ACC112 (cell line): ENCODE results near the gene UCP1.

Experiments
- H2AFZ ChIP-seq: fragments of 200-600 bp; sonication (generic); one replicate; pipeline ENCODE4 v1.6.0; 2017; ENCODE audit warnings: antibody characterized with exemption, low read length; ENCODE audit not compliant: unreplicated experiment
- H3K27ac ChIP-seq: fragments of 200-600 bp; sonication (generic); 2 replicates; pipeline ENCODE4 v1.5.1; 2014; ENCODE audit warnings: low read depth, mild to moderate bottlenecking, antibody characterized with exemption, low read length, moderate library complexity
- H3K27me3 ChIP-seq: fragments of 200-600 bp; sonication (generic); 2 replicates; pipeline ENCODE4 v1.6.1; 2014; ENCODE audit warnings: mild to moderate bottlenecking, antibody characterized with exemption, low read length, moderate library complexity, mixed read lengths; ENCODE audit not compliant: insufficient read depth
- H3K36me3 ChIP-seq: fragments of 200-600 bp; sonication (generic); 2 replicates; pipeline ENCODE4 v1.6.1; 2016; ENCODE audit warnings: mild to moderate bottlenecking, antibody characterized with exemption, low read length, moderate library complexity, mixed read lengths; ENCODE audit not compliant: insufficient read depth
- H3K4me1 ChIP-seq: fragments of 200-600 bp; sonication (generic); one replicate; pipeline ENCODE4 v1.6.1; 2016; ENCODE audit warnings: low read length, mixed read lengths; ENCODE audit not compliant: insufficient read depth, unreplicated experiment, control insufficient read depth
- H3K4me3 ChIP-seq: fragments of 200-600 bp; sonication (generic); 2 replicates; pipeline ENCODE4 v1.5.1; 2014; ENCODE audit warnings: mild to moderate bottlenecking, low read depth, low read length
- H3K79me2 ChIP-seq: fragments of 200-600 bp; sonication (generic); one replicate; pipeline ENCODE4 v1.6.0; 2016; ENCODE audit warnings: low read length; ENCODE audit not compliant: control insufficient read depth, unreplicated experiment, insufficient read depth

The UCP1 gene

DNA sequence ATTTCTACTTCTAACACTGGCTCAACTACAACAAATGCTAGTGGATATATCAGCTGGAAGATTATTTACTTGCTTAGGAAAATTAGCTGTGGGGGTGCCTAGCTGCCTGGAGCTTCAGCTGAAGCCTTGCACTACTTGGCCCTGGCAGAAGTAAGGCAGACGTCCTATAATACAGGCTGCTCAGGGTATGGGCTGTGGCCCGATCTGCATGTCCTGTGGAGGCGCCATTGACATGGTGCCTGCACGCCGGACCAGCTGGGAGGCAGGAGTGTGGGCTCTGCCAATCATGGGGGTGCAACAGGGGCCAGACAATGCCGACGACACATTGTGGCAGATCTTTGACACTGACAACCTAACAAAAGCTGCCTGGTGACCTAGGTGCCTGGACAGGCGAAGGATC, 31.6 kb upstream of the UCP1 start:
- Histone ChIP-seq H3K27me3 (peaks cover 55% of the 10 kb centered on the region), H3K4me3 (no peak overlapping the region), H3K4me1 (no peaks in the 10 kb centered on the region), H2AFZ (no peak overlapping the region), H3K27ac (no peak overlapping the region), H3K79me2 (no peaks in the 10 kb centered on the region), H3K36me3 (no peaks in the 10 kb centered on the region)

- peaks cover 66% of the 10 kb centered on the region for H3K27me3 ChIP-seq
- H3K36me3 ChIP-seq = no peaks in the 10 kb centered on the region
- no peak overlapping the region for H3K27ac ChIP-seq
- H3K4me1 ChIP-seq = no peaks in the 10 kb centered on the region
- no peak overlapping the region for H2AFZ ChIP-seq
- no peaks in the 10 kb centered on the region for H3K79me2 ChIP-seq
- no peak overlapping the region for H3K4me3 ChIP-seq
Observed at GRCh38 chr4:140595065-140595464, 26.3 kb upstream of the UCP1 start.

- no peak overlapping the region for H2AFZ ChIP-seq
- H3K27ac ChIP-seq = no peak overlapping the region
- no peaks in the 10 kb centered on the region for H3K79me2 ChIP-seq
- no peaks in the 10 kb centered on the region for H3K36me3 ChIP-seq
- H3K4me1 ChIP-seq = peaks cover 2% of the 10 kb centered on the region
- peaks cover 47% of the 10 kb centered on the region for H3K27me3 ChIP-seq
- no peak overlapping the region for H3K4me3 ChIP-seq
Observed at GRCh38 chr4:140584439-140584838, 15.7 kb upstream of the UCP1 start.

- Histone ChIP-seq H3K4me3 (no peak overlapping the region), H2AFZ (no peak overlapping the region), H3K4me1 (peaks cover 4% of the 10 kb centered on the region), H3K79me2 (no peaks in the 10 kb centered on the region), H3K36me3 (no peaks in the 10 kb centered on the region), H3K27ac (no peak overlapping the region), H3K27me3 (peaks cover 59% of the 10 kb centered on the region)
Observed at GRCh38 chr4:140581078-140581477, 12.3 kb upstream of the UCP1 start.

- Histone ChIP-seq H3K4me3 (no peak overlapping the region), H3K36me3 (no peaks in the 10 kb centered on the region), H3K27ac (no peak overlapping the region), H2AFZ (no peak overlapping the region), H3K27me3 (peaks cover 74% of the 10 kb centered on the region), H3K4me1 (peaks cover 4% of the 10 kb centered on the region), H3K79me2 (no peaks in the 10 kb centered on the region)
Observed at GRCh38 chr4:140579278-140579677, 10.5 kb upstream of the UCP1 start.

DNA sequence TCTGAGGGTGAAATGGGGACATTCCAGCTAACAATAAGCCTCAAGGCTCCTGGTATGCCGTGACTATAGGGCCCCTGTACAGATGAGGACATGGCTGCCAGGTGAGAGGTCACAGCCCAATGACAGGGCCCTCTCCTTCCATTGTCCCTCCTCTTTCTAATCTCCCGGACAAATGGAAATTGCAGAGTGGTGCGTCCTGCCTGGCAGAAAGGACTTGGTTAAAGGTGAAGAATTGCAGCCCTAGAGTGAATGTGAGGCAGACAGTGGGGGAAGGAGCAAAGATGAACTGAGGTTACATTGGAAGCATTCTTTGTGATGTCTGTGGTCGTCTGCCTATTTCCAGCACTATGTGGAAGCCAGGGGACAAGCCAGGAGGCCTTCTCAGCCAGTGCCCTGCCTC, 6.7 kb upstream of the UCP1 start:
- Histone ChIP-seq H2AFZ (no peak overlapping the region), H3K27ac (no peak overlapping the region), H3K79me2 (no peaks in the 10 kb centered on the region), H3K27me3 (peaks cover 85% of the 10 kb centered on the region), H3K36me3 (no peaks in the 10 kb centered on the region), H3K4me3 (no peak overlapping the region), H3K4me1 (peaks cover 4% of the 10 kb centered on the region)

- Histone ChIP-seq H3K27ac (no peak overlapping the region), H3K4me3 (no peak overlapping the region), H3K79me2 (no peaks in the 10 kb centered on the region), H2AFZ (no peak overlapping the region), H3K36me3 (no peaks in the 10 kb centered on the region), H3K27me3 (peaks cover 86% of the 10 kb centered on the region), H3K4me1 (no peaks in the 10 kb centered on the region)
Observed at GRCh38 chr4:140571620-140572019, 2.9 kb upstream of the UCP1 start.

DNA sequence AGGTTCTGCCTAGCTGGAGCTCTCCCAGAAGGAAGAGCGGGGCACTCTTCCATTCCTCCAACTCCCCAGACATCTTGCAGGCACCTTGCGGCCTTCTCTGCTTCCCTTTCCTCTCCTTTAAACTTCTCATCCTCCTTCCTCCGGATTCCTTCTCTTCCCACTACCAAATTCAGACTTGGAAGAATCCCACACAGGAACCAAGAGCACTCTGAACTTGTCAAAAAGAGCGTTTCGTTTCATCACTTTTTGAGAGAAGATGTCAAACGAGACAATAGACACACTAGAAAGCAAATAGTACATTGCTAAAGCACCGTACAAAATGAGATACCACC, 512 bp upstream of the UCP1 start:
- no peaks in the 10 kb centered on the region for H3K36me3 ChIP-seq
- H3K27me3 ChIP-seq = peaks cover 88% of the 10 kb centered on the region
- H3K79me2 ChIP-seq = no peaks in the 10 kb centered on the region

DNA sequence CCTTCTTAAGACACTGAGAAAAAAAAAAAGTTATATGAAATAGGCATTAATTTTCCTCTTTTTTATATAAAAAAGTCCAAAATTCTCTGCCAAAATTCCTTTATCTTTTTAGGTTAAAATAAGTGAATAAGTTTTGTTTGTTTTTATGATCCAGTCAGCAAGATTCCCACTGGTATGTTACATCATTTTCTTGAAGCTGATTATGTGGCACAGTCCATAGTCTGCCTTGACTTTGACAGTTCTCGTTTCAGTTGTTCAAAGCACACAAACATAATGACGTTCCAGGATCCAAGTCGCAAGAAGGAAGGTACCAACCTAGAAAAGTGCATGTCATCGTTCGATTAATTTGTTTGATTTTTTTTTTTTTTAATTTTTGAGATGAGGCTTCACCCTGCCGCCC, 9.1 kb downstream of the UCP1 start:
- no peaks in the 10 kb centered on the region for H3K4me1 ChIP-seq

More for the DNA sequence above, 512 bp upstream of the UCP1 start:
- no peak overlapping the region for H3K27ac ChIP-seq
- peak overlapping the region; percentile 72 for H3K4me3 ChIP-seq
- no peaks in the 10 kb centered on the region for H3K4me1 ChIP-seq
- no peak overlapping the region for H2AFZ ChIP-seq

GRCh38 chr4:140557831-140558435, 10.8 kb downstream of the UCP1 start:
- no peaks in the 10 kb centered on the region for H3K79me2 ChIP-seq
- H3K36me3 ChIP-seq = no peaks in the 10 kb centered on the region
- no peak overlapping the region for H3K27ac ChIP-seq
- H3K27me3 ChIP-seq = peaks cover 6% of the 10 kb centered on the region; the same call in 1 of the 2 replicates
- H2AFZ ChIP-seq = no peak overlapping the region
- no peak overlapping the region for H3K4me3 ChIP-seq
- H3K4me1 ChIP-seq = no peaks in the 10 kb centered on the region

More for the DNA sequence above, 9.1 kb downstream of the UCP1 start:
- H3K27ac ChIP-seq = no peak overlapping the region
- peaks cover 14% of the 10 kb centered on the region for H3K27me3 ChIP-seq
- H3K36me3 ChIP-seq = no peaks in the 10 kb centered on the region
- H3K79me2 ChIP-seq = no peaks in the 10 kb centered on the region
- no peak overlapping the region for H2AFZ ChIP-seq
- no peak overlapping the region for H3K4me3 ChIP-seq

- H3K4me1 ChIP-seq = no peaks in the 10 kb centered on the region
- H2AFZ ChIP-seq = no peak overlapping the region
- no peaks in the 10 kb centered on the region for H3K27me3 ChIP-seq
- H3K27ac ChIP-seq = no peak overlapping the region
- H3K4me3 ChIP-seq = no peak overlapping the region
- no peaks in the 10 kb centered on the region for H3K79me2 ChIP-seq
- H3K36me3 ChIP-seq = no peaks in the 10 kb centered on the region
Observed at GRCh38 chr4:140556372-140557085, 12.2 kb downstream of the UCP1 start.
